Right renal pelvis (tissue), 4 donors: ENCODE measurements around the gene CAMK2D. TPM values are rescaled to one million over a fixed set of nuclear protein-coding genes. Genes with fewer than 3 reads are reported as not detected.

ENCODE experiments used
- DNase-seq, 4 donors: peaks; one replicate each; pipeline ENCODE4 v3.0.0-alpha.2; 2013; ENCODE audit warnings: low read depth in 4 of 4, low spot score in 3 of 4, missing footprints in 1 of 4
- polyA plus RNA-seq, 4 donors: library from polyadenylated mRNA; unstranded; fragments of 120-200 nt; gene quantifications; one replicate each; pipeline ENCODE4 v1.2.1, GENCODE V29; 2013; ENCODE audit not compliant: insufficient read length in 4 of 4

CAMK2D gene
- polyA plus RNA-seq, 4 donors, result 74.8 to 89.5 (median 80.9) TPM

GRCh38 chr4:113644398-113644797 lies 117.1 kb downstream of the CAMK2D start:
- DNase-seq, result no peak

- no peak for DNase-seq
Measured at GRCh38 chr4:113643505-113643904, 118.0 kb downstream of the CAMK2D start.

GRCh38 chr4:113641025-113641431 lies 120.5 kb downstream of the CAMK2D start:
- no peak for DNase-seq

GRCh38 chr4:113639326-113639725 lies 122.2 kb downstream of the CAMK2D start:
- no peak for DNase-seq

- DNase-seq, result no peak
Measured at GRCh38 chr4:113638562-113638832, 123.0 kb downstream of the CAMK2D start.

GRCh38 chr4:113637823-113638561 lies 123.5 kb downstream of the CAMK2D start:
- DNase-seq, result no peak

GRCh38 chr4:113637363-113637762 lies 124.2 kb downstream of the CAMK2D start:
- no peak for DNase-seq

- no peak for DNase-seq
Measured at GRCh38 chr4:113636877-113637276, 124.7 kb downstream of the CAMK2D start.

- DNase-seq, result no peak
Measured at GRCh38 chr4:113636438-113636818, 125.1 kb downstream of the CAMK2D start.

- no peak for DNase-seq
Measured at GRCh38 chr4:113635739-113636437, 125.7 kb downstream of the CAMK2D start.

GRCh38 chr4:113634081-113634969 lies 127.2 kb downstream of the CAMK2D start:
- no peak for DNase-seq

GRCh38 chr4:113633467-113633866 lies 128.1 kb downstream of the CAMK2D start:
- DNase-seq, result no peak

- DNase-seq, result no peak
Measured at GRCh38 chr4:113628711-113629110, 132.8 kb downstream of the CAMK2D start.

GRCh38 chr4:113627321-113627720 lies 134.2 kb downstream of the CAMK2D start:
- DNase-seq, result no peak

GRCh38 chr4:113625902-113626301 lies 135.6 kb downstream of the CAMK2D start:
- no peak for DNase-seq

- no peak for DNase-seq
Measured at GRCh38 chr4:113623274-113623894, 138.2 kb downstream of the CAMK2D start.

- no peak for DNase-seq
Measured at GRCh38 chr4:113621633-113622032, 139.9 kb downstream of the CAMK2D start.

- no peak for DNase-seq
Measured at GRCh38 chr4:113620032-113620431, 141.5 kb downstream of the CAMK2D start.

GRCh38 chr4:113619526-113619925 lies 142.0 kb downstream of the CAMK2D start:
- no peak for DNase-seq

GRCh38 chr4:113618205-113618604 lies 143.3 kb downstream of the CAMK2D start:
- DNase-seq, result no peak

- no peak for DNase-seq
Measured at GRCh38 chr4:113617195-113617594, 144.3 kb downstream of the CAMK2D start.
